MM.1S (cell line): Measurements from ENCODE around the gene PSMG2.

ENCODE experiments used
- DNase-seq: peaks from one replicate; pipeline ENCODE4 v3.0.0-alpha.2; 2015
- H2AFZ ChIP-seq: fragments of 300-600 bp; sonication (generic); 2 replicates; pipeline ENCODE4 v1.6.0; 2016; ENCODE audit warnings: antibody characterized with exemption, low read length
- H3F3A ChIP-seq: fragments of 300-600 bp; sonication (generic); 2 replicates; pipeline ENCODE4 v1.6.1; 2016; ENCODE audit warnings: mild to moderate bottlenecking, antibody characterized with exemption, low read length, moderate library complexity, mixed read lengths; ENCODE audit not compliant: insufficient read depth
- H3K27ac ChIP-seq: fragments of 300-600 bp; sonication (generic); 2 replicates; pipeline ENCODE4 v1.5.1; 2016; ENCODE audit warnings: mild to moderate bottlenecking, low read length
- H3K27me3 ChIP-seq: fragments of 300-600 bp; sonication (generic); replicated peaks from 2 replicates; pipeline ENCODE4 v1.6.0; 2016; ENCODE audit warnings: low read length; ENCODE audit not compliant: insufficient read depth
- H3K36me3 ChIP-seq: fragments of 300-600 bp; sonication (generic); replicated peaks from 2 replicates; pipeline ENCODE4 v1.6.1; 2016; ENCODE audit warnings: mild to moderate bottlenecking, low read length, mixed read lengths; ENCODE audit not compliant: insufficient read depth
- H3K4me1 ChIP-seq: fragments of 300-600 bp; sonication (generic); 2 replicates; pipeline ENCODE4 v1.6.1; 2016; ENCODE audit warnings: low read length, mixed read lengths
- H3K4me2 ChIP-seq: fragments of 300-600 bp; sonication (generic); 2 replicates; pipeline ENCODE4 v1.6.0; 2016; ENCODE audit warnings: low read depth, low read length
- H3K4me3 ChIP-seq: fragments of 300-600 bp; sonication (generic); 2 replicates; pipeline ENCODE4 v1.5.1; 2016; ENCODE audit warnings: low read length, mixed read lengths
- H3K79me2 ChIP-seq: fragments of 300-600 bp; sonication (generic); 2 replicates; pipeline ENCODE4 v1.6.1; 2016; ENCODE audit warnings: mixed run types, low read length, mixed read lengths
- H3K9ac ChIP-seq: fragments of 300-600 bp; sonication (generic); 2 replicates; pipeline ENCODE4 v1.6.1; 2016; ENCODE audit warnings: low read length, mixed read lengths
- H3K9me2 ChIP-seq: fragments of 300-600 bp; sonication (generic); replicated peaks from 2 replicates; pipeline ENCODE4 v1.6.1; 2016; ENCODE audit warnings: mild to moderate bottlenecking, low read length, mixed read lengths; ENCODE audit not compliant: insufficient read depth
- H3K9me3 ChIP-seq: fragments of 300-600 bp; sonication (generic); replicated peaks from 2 replicates; pipeline ENCODE4 v1.6.1; 2016; ENCODE audit warnings: mild to moderate bottlenecking, low read length, mixed read lengths; ENCODE audit not compliant: insufficient read depth
- H4K20me1 ChIP-seq: fragments of 300-600 bp; sonication (generic); 2 replicates; pipeline ENCODE4 v1.6.1; 2016; ENCODE audit warnings: mild to moderate bottlenecking, low read length, moderate library complexity, mixed read lengths; ENCODE audit not compliant: insufficient read depth
- EZH2 ChIP-seq: fragments of 300-600 bp; sonication (generic); optimal IDR thresholded peaks from 2 replicates; pipeline ENCODE3; 2017; ENCODE audit warnings: low read depth, mild to moderate bottlenecking, antibody characterized with exemption, low read length, mixed read lengths
- EZH2phosphoT487 ChIP-seq: fragments of 300-600 bp; sonication (generic); IDR thresholded peaks from 2 replicates; pipeline ENCODE4 v1.6.1; 2018; ENCODE audit warnings: antibody characterized with exemption, low read length
- TF ChIP-seq, protein P1 (sequence below): fragments of 300-600 bp; sonication (generic); IDR thresholded peaks from 2 replicates; pipeline ENCODE4 v1.5.1; 2016; ENCODE audit warnings: antibody characterized with exemption, low read length, mixed read lengths

PSMG2 gene, protein sequence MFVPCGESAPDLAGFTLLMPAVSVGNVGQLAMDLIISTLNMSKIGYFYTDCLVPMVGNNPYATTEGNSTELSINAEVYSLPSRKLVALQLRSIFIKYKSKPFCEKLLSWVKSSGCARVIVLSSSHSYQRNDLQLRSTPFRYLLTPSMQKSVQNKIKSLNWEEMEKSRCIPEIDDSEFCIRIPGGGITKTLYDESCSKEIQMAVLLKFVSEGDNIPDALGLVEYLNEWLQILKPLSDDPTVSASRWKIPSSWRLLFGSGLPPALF

DNA sequence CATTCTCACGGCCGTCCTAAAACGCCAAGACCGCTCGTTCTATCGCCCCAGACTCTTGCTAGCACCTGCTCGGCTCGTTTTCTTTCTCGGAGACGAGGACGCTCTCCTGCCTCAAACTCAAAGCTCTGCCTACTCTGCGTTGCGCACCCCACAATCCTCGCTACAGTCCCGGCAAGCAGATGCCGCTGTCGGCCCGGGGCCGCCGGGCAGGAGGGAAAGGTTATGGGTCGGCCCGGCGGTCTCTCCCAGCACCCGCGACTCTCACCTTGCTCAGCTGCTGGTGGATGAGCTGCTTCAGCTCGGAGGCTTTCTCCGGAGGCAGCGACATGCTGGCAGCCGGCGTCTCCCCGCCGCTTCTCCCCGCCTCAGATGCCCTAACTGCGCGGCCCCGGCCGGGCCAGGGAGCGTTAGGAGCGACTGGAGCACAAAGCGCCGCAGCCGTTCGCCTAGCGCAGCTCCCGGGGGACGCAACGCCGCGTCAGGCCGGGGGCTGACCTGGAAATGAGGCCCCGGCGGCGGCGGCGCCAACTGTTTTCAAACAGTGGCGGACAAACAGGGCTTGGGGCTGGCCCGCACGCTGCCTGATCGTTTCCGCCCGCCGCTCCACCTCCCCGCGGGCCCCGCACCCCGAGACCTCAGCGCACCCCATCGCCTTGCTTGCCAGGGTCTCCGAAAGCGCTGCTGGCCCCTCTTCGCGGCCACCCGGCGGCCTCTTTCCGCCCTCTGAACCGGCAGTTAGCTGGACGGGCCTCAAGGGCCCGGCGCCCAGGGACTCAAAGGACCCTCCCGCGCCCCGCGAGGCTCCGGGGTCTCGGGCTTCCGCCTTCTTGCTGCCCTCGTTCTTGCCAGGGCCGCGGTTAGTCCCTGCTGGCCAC is at the start of gene PSMG2, which contains the start of gene CEP76:
Gene PSMG2 (plus strand): TSS at position 822 of the 875 bp plus-strand sequence. CDS start 66 bp downstream, outside the sequence.
Gene CEP76 (minus strand): TSS at position 503 of the 875 bp plus-strand sequence. CDS start 175 bp downstream, at position 328.
- Histone ChIP-seq H4K20me1 (peaks cover 3% of the 10 kb centered on the region; the same call in 1 of the 2 replicates), H3K27me3 (no peaks in the 10 kb centered on the region), H3K36me3 (0 out of 2 replicates have a peak, but pooled peaks cover 4% of the 10 kb centered on the region), H3K9me2 (no peaks in the 10 kb centered on the region), H3K79me2 (peaks cover 59% of the 10 kb centered on the region), H3K4me3 (peak within 1 kb of the TSS; percentile 86), H3F3A (peaks cover 12% of the 10 kb centered on the region), H3K27ac (peak within 1 kb of the TSS; percentile 84), H3K9ac (peak within 1 kb of the TSS; percentile 96), H3K4me1 (peaks cover 17% of the 10 kb centered on the region), H2AFZ (peak within 1 kb of the TSS; percentile 79), H3K9me3 (no peaks in the 10 kb centered on the region), H3K4me2 (peak within 1 kb of the TSS; percentile 77)
- TF ChIP-seq, protein P1, sequence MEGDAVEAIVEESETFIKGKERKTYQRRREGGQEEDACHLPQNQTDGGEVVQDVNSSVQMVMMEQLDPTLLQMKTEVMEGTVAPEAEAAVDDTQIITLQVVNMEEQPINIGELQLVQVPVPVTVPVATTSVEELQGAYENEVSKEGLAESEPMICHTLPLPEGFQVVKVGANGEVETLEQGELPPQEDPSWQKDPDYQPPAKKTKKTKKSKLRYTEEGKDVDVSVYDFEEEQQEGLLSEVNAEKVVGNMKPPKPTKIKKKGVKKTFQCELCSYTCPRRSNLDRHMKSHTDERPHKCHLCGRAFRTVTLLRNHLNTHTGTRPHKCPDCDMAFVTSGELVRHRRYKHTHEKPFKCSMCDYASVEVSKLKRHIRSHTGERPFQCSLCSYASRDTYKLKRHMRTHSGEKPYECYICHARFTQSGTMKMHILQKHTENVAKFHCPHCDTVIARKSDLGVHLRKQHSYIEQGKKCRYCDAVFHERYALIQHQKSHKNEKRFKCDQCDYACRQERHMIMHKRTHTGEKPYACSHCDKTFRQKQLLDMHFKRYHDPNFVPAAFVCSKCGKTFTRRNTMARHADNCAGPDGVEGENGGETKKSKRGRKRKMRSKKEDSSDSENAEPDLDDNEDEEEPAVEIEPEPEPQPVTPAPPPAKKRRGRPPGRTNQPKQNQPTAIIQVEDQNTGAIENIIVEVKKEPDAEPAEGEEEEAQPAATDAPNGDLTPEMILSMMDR, result no peak
- TF ChIP-seq EZH2 (no peak), EZH2phosphoT487 (no peak)
- peak; percentile 91 for DNase-seq

DNA sequence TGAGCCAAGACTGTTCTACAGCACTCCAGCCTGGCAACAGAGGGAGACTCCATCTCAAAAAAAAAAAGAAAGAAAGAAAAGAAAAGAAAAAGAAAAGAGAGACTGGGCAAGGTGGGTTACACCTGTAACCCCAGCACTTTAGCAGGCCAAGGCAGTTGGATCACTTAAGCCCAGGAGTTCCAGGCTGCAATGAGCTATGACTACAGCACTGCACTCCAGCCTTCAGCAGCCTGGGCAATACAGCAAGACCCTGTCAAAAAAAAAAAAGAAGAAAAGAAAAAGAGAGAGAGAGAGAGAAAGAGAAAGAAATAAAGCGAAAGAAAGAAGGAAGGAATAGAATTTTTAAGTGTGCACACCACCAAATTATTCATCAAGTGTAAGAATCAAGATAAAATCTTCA is 47.9 kb upstream of the PSMG2 start:
- no peaks in the 10 kb centered on the region for H3K79me2 ChIP-seq
- H3K27ac ChIP-seq, result no peak overlapping the region
- H4K20me1 ChIP-seq, result no peaks in the 10 kb centered on the region
- H3K4me2 ChIP-seq, result no peak overlapping the region
- no peaks in the 10 kb centered on the region for H3K9me2 ChIP-seq
- H3F3A ChIP-seq, result peaks cover 8% of the 10 kb centered on the region; the same call in 1 of the 2 replicates
- TF ChIP-seq EZH2phosphoT487, result no peak
- no peaks in the 10 kb centered on the region for H3K9me3 ChIP-seq
- H3K36me3 ChIP-seq, result no peaks in the 10 kb centered on the region
- no peak overlapping the region for H3K9ac ChIP-seq
- no peak for DNase-seq
- H3K27me3 ChIP-seq, result peaks cover 11% of the 10 kb centered on the region; the same call in 1 of the 2 replicates
- H2AFZ ChIP-seq, result no peak overlapping the region
- H3K4me1 ChIP-seq, result peaks cover 5% of the 10 kb centered on the region; the same call in 1 of the 2 replicates
- H3K4me3 ChIP-seq, result no peak overlapping the region

- H3K27me3 ChIP-seq, result peaks cover 11% of the 10 kb centered on the region; the same call in 1 of the 2 replicates
- no peaks in the 10 kb centered on the region for H3K36me3 ChIP-seq
- peaks cover 5% of the 10 kb centered on the region; the same call in 1 of the 2 replicates for H3K4me1 ChIP-seq
- no peaks in the 10 kb centered on the region for H3K9me2 ChIP-seq
- no peaks in the 10 kb centered on the region for H3K9me3 ChIP-seq
- no peak overlapping the region for H3K9ac ChIP-seq
- peak overlapping the region; percentile 80 for H3K4me2 ChIP-seq
- peak overlapping the region; percentile 53; the same call in 1 of the 2 replicates for H3K4me3 ChIP-seq
- no peaks in the 10 kb centered on the region for H4K20me1 ChIP-seq
- H3K79me2 ChIP-seq, result no peaks in the 10 kb centered on the region
- no peak for DNase-seq
- H3F3A ChIP-seq, result peaks cover 8% of the 10 kb centered on the region; the same call in 1 of the 2 replicates
- no peak overlapping the region; the same call in 1 of the 2 replicates for H2AFZ ChIP-seq
- no peak overlapping the region for H3K27ac ChIP-seq
- TF ChIP-seq EZH2 (no peak), EZH2phosphoT487 (no peak)
- TF ChIP-seq, protein P1, result no peak
Measured at GRCh38 chr18:12656605-12656937, 46.3 kb upstream of the PSMG2 start.
